Measurements from ENCODE around the gene CYP46A1.

Gene CYP46A1

DNA sequence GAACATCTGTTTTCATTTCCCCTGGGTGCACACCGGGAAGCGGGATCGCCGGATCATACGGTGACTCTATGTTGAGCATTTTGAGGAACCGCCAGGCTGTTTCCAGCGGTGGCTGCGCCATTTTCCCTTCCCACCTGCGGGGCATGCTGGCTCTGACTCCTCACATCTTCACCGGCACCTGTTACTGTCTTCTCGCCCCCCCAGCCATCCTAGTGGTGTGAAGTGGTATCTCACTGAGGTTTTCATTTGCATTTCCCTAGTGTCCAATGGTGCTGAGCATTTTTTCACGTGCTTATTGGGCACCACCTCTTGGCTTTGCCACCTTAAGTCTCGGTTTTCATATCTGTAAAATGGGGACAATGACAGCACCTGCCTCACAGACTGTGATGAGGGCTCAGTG lies 65.0 kb downstream of the CYP46A1 start:
- no peak for DNase-seq (ENCODE audit: low spot score)
- POLR2A ChIA-PET (ENCODE audit: low non-redundant PET), result no interaction called here

DNA sequence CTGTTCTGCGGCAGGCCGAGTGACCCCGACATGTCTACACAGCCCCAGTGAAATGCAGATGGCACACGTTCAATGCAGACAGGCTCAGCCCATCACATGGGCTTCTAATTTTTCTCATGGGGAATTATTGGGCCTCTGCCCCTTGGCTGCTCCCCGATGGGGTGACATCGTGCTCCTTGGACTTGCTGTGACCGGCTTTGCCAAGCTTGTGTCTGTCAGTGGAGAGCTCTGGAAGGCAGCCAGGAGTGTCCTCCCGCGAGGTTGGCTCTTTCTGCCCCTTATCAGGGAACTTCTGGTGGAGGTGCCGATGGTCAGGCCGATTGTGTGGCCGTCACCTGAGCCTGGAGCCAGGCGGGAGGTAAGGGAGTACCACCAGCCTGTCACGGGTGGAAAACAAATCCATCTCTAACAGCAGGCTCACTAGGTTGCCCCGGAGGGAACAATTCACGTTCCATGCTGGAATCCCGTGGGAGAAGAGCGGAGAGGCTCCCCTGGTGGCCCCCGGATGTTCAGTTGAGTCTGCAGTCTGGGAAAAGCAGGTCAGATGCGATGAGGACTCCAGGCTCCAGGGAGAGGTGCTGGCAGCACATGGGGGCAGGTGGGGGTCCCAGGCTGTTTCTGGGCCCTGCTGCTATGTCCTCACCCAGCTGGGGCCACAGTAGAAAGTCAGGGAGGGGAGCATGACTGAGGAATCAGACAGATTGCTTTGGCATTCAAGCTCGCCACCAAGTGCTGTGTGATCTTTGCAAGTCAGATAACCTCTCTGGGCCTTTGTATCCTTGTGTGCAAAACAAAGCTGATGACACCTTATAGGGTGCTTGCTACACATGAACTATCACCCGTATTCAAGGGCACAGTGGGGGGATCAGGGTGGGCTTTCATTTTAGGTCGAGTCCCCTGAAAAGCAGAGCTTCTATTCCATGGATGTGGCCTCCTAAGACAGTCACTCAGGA lies 65.9 kb downstream of the CYP46A1 start:
- no peak overlapping the region for H3K27ac ChIP-seq
- POLR2A ChIA-PET (ENCODE audit: low non-redundant PET), result no interaction called here
- DNase-seq (ENCODE audit: low spot score), result no peak
- TF ChIP-seq, protein P1, sequence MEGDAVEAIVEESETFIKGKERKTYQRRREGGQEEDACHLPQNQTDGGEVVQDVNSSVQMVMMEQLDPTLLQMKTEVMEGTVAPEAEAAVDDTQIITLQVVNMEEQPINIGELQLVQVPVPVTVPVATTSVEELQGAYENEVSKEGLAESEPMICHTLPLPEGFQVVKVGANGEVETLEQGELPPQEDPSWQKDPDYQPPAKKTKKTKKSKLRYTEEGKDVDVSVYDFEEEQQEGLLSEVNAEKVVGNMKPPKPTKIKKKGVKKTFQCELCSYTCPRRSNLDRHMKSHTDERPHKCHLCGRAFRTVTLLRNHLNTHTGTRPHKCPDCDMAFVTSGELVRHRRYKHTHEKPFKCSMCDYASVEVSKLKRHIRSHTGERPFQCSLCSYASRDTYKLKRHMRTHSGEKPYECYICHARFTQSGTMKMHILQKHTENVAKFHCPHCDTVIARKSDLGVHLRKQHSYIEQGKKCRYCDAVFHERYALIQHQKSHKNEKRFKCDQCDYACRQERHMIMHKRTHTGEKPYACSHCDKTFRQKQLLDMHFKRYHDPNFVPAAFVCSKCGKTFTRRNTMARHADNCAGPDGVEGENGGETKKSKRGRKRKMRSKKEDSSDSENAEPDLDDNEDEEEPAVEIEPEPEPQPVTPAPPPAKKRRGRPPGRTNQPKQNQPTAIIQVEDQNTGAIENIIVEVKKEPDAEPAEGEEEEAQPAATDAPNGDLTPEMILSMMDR (conservative IDR thresholded peaks at IDR 0.05; ENCODE audit: low read depth), result no peak
- CTCF ChIA-PET, result interaction anchor here (0.7 to 1.1 kb wide), 2 partner anchors 110 to 535 kb away, joined by 3 read pairs; no protein-coding TSS in a partner anchor

More for the DNA sequence above, 65.0 kb downstream of the CYP46A1 start:
- CTCF ChIA-PET, result interaction anchor here (1.1 kb wide), 1 partner anchor 111 kb away, joined by 3 read pairs; no protein-coding TSS in a partner anchor
- TF ChIP-seq, protein P1 (conservative IDR thresholded peaks at IDR 0.05; ENCODE audit: low read depth), result no peak
- H3K27ac ChIP-seq, result no peak overlapping the region

DNA sequence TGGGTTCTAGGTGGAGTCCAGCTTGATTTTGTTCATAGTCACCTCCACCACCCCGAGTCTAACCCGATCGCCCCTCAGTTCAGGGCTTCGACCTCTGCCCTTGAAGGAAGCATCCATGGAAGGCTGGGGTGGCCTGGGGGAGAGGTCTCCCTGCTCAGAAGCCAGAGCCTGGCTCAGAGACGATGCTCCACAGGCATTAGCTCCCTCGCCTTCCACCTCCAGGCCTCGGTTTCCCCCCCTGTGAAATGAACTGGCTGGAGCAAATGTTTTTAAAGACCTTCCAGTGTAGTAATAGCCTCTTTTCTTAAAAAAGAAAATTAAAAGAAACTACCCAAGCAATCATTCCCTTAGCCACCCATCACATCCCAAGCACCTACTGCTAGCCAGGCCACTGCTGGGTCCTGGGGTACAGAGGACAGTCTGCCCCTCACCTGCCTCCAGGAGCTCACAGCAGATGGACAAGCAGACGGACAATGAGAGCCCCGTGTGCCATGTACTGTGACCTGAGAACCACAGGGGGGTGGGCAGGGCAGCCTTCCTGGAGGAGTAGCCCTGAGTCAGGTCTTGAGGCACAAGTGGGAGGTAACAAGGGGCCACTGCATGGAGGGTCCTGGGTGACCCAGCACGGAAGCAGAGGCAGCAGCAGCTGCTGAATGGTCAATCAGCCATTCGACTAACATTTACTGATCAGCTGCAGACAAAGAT lies 66.8 kb downstream of the CYP46A1 start:
- H3K27ac ChIP-seq, result no peak overlapping the region
- CTCF ChIA-PET, result no interaction called here
- TF ChIP-seq, protein P1 (conservative IDR thresholded peaks at IDR 0.05; ENCODE audit: low read depth), result no peak
- DNase-seq (ENCODE audit: low spot score), result no peak
- POLR2A ChIA-PET (ENCODE audit: low non-redundant PET), result no interaction called here

GRCh38 chr14:99751539-99752485 lies 67.7 kb downstream of the CYP46A1 start:
- no peak for DNase-seq (ENCODE audit: low spot score)
- POLR2A ChIA-PET (ENCODE audit: low non-redundant PET), result no interaction called here
- TF ChIP-seq, protein P1 (conservative IDR thresholded peaks at IDR 0.05; ENCODE audit: low read depth), result no peak
- H3K27ac ChIP-seq, result peak overlapping the region; percentile 52
- CTCF ChIA-PET, result no interaction called here

DNA sequence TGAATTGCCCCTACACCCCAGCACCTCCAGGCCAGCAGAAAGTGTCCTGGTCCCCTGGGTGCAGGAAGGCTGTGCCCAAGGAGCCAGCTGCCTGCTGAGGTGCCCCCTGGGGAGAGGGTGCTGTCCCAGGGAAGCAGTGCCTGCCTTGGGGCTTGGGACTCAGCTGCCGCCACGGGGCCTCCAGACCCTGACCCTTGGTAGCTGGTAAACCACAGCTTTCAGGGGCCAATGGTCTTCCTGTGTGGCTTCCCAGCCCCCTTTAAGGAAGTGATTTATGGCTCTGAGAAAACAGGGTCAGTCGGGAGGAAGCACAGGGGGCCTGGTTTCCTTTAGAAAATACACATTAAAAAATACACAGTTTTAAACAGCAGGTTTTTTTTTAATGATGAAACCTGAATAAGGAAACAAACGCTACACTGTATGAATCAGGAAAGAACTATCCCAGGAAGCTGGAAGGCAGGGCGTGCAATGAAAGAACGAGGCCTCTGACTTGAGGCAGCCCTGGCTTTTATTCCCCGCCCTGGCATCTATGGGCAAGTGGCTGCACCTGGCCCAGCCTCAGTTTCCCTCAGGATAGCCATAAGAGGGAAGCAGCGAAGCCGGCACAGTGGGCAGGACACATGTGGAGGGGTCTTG lies 68.5 kb downstream of the CYP46A1 start:
- POLR2A ChIA-PET (ENCODE audit: low non-redundant PET), result no interaction called here
- CTCF ChIA-PET, result no interaction called here
- TF ChIP-seq, protein P1 (conservative IDR thresholded peaks at IDR 0.05; ENCODE audit: low read depth), result no peak
- peak overlapping the region; percentile 52 for H3K27ac ChIP-seq
- DNase-seq (ENCODE audit: low spot score), result peak; percentile 54

Data from RWPE1 (cell line).